Measurements from ENCODE around the gene CLDN14. TPM values are rescaled to one million over a fixed set of nuclear protein-coding genes. Genes with fewer than 3 reads are reported as not detected.

The CLDN14 gene
- total RNA-seq, 1 donor from 2014 or later = not detected

DNA sequence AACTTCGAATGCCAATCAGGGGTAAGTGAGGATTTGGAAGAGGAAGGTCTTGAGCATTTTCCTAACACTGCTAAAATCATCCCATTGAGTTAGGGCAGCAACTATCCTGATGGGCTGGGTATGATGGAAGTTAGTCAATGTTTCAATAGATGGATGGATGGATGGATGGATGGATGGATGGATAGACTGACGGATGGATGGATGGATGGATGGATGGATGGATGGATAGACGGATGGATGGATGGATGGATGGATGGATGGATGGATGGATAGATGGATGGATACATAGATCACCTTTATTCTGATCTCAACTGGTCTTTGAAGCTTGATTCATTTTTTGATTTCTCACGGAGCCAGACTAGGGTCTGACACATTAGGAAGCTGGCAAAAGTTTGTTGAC is 2.3 kb upstream of the CLDN14 start:
- no peak overlapping the region for H3K4me3 ChIP-seq
- Mint-ChIP-seq H3K27me3 (ENCODE audit: insufficient read depth, low read depth) (peaks cover 14% of the 10 kb centered on the region), H3K9me3 (no peaks in the 10 kb centered on the region), H3K36me3 (no peaks in the 10 kb centered on the region), H3K27ac (no peak overlapping the region), H3K4me3 (no peak overlapping the region), H3K4me1 (peaks cover 5% of the 10 kb centered on the region)
- TF ChIP-seq EZH2phosphoT487 (IDR thresholded peaks at IDR 0.05) (no peak), EZH2 (IDR thresholded peaks at IDR 0.05) (no peak)
- TF ChIP-seq, protein P1, sequence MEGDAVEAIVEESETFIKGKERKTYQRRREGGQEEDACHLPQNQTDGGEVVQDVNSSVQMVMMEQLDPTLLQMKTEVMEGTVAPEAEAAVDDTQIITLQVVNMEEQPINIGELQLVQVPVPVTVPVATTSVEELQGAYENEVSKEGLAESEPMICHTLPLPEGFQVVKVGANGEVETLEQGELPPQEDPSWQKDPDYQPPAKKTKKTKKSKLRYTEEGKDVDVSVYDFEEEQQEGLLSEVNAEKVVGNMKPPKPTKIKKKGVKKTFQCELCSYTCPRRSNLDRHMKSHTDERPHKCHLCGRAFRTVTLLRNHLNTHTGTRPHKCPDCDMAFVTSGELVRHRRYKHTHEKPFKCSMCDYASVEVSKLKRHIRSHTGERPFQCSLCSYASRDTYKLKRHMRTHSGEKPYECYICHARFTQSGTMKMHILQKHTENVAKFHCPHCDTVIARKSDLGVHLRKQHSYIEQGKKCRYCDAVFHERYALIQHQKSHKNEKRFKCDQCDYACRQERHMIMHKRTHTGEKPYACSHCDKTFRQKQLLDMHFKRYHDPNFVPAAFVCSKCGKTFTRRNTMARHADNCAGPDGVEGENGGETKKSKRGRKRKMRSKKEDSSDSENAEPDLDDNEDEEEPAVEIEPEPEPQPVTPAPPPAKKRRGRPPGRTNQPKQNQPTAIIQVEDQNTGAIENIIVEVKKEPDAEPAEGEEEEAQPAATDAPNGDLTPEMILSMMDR (IDR thresholded peaks at IDR 0.05) = no peak
- no peaks in the 10 kb centered on the region for H4K20me1 ChIP-seq (ENCODE audit: low read depth)
- no peak overlapping the region for H3K9ac ChIP-seq
- no peak overlapping the region for H3K4me2 ChIP-seq
- H2AFZ ChIP-seq (replicated peaks) = no peak overlapping the region
- H3K79me2 ChIP-seq (ENCODE audit: low read depth) = no peaks in the 10 kb centered on the region
- H3K27me3 ChIP-seq = no peaks in the 10 kb centered on the region
- H3F3A ChIP-seq (ENCODE audit: low read depth) = no peaks in the 10 kb centered on the region
- no peak for DNase-seq (ENCODE audit: low spot score)
- H3K4me1 ChIP-seq = no peaks in the 10 kb centered on the region
- no peaks in the 10 kb centered on the region for H3K9me3 ChIP-seq (ENCODE audit: low read depth)
- H3K36me3 ChIP-seq = no peaks in the 10 kb centered on the region
- no peak overlapping the region for H3K27ac ChIP-seq

DNA sequence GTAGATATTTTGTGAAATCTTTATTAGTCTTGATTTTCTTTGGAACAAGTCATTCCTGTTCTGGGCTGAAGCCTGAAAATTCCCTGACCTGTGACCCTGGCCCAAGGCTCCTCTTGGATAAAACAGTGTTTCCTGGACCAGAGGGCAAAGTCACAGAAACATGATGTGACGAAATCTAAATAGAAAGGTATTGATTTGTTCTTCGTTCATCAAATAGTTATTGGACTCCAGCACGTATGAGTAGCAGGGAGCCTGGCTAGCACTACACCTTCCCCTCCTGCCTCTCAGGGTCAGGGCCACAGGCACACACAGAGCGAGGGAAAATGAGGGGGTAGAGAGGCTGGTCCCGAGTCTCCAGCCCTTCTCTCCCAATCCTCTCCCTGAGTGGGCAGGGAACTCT is 1.7 kb upstream of the CLDN14 start:
- H3K4me3 ChIP-seq = no peak overlapping the region
- no peaks in the 10 kb centered on the region for H3K9me3 ChIP-seq (ENCODE audit: low read depth)
- Mint-ChIP-seq H3K4me3 (no peak overlapping the region), H3K27me3 (ENCODE audit: insufficient read depth, low read depth) (peaks cover 14% of the 10 kb centered on the region), H3K4me1 (peaks cover 5% of the 10 kb centered on the region), H3K9me3 (no peaks in the 10 kb centered on the region), H3K36me3 (no peaks in the 10 kb centered on the region), H3K27ac (no peak overlapping the region)
- no peaks in the 10 kb centered on the region for H3K36me3 ChIP-seq
- H2AFZ ChIP-seq (replicated peaks) = no peak overlapping the region
- no peaks in the 10 kb centered on the region for H4K20me1 ChIP-seq (ENCODE audit: low read depth)
- H3K27ac ChIP-seq = no peak overlapping the region
- DNase-seq (ENCODE audit: low spot score) = no peak
- H3K27me3 ChIP-seq = no peaks in the 10 kb centered on the region
- H3K4me2 ChIP-seq = no peak overlapping the region
- TF ChIP-seq EZH2 (IDR thresholded peaks at IDR 0.05) = no peak
- no peak overlapping the region for H3K9ac ChIP-seq
- H3K4me1 ChIP-seq = no peaks in the 10 kb centered on the region
- H3K79me2 ChIP-seq (ENCODE audit: low read depth) = no peaks in the 10 kb centered on the region
- H3F3A ChIP-seq (ENCODE audit: low read depth) = no peaks in the 10 kb centered on the region

- no peak overlapping the region for H3K4me3 ChIP-seq
- peaks cover 5% of the 10 kb centered on the region for H3K27me3 Mint-ChIP-seq (ENCODE audit: insufficient read depth, low read depth)
- H3K4me2 ChIP-seq = no peak overlapping the region
- no peak overlapping the region for H3K9ac ChIP-seq
- no peak overlapping the region for H3K4me3 Mint-ChIP-seq
- no peaks in the 10 kb centered on the region for H3K27me3 ChIP-seq
- DNase-seq (ENCODE audit: low spot score) = no peak
- H3K36me3 Mint-ChIP-seq = no peaks in the 10 kb centered on the region
- H3K36me3 ChIP-seq = no peaks in the 10 kb centered on the region
- no peaks in the 10 kb centered on the region for H3F3A ChIP-seq (ENCODE audit: low read depth)
- peak overlapping the region; percentile 16 for H2AFZ ChIP-seq (replicated peaks)
- H3K9me3 Mint-ChIP-seq = no peaks in the 10 kb centered on the region
- H3K4me1 ChIP-seq = no peaks in the 10 kb centered on the region
- no peak overlapping the region for H3K27ac Mint-ChIP-seq
- TF ChIP-seq, protein P1 (IDR thresholded peaks at IDR 0.05) = no peak
- TF ChIP-seq EZH2phosphoT487 (IDR thresholded peaks at IDR 0.05) = no peak
- no peak for TF ChIP-seq EZH2 (IDR thresholded peaks at IDR 0.05)
- H3K27ac ChIP-seq = no peak overlapping the region
- H3K9me3 ChIP-seq (ENCODE audit: low read depth) = no peaks in the 10 kb centered on the region
- H3K79me2 ChIP-seq (ENCODE audit: low read depth) = no peaks in the 10 kb centered on the region
- no peaks in the 10 kb centered on the region for H4K20me1 ChIP-seq (ENCODE audit: low read depth)
- peaks cover 5% of the 10 kb centered on the region for H3K4me1 Mint-ChIP-seq
These were observed 696 bp upstream of the CLDN14 start for GRCh38 chr21:36480618-36481017.

DNA sequence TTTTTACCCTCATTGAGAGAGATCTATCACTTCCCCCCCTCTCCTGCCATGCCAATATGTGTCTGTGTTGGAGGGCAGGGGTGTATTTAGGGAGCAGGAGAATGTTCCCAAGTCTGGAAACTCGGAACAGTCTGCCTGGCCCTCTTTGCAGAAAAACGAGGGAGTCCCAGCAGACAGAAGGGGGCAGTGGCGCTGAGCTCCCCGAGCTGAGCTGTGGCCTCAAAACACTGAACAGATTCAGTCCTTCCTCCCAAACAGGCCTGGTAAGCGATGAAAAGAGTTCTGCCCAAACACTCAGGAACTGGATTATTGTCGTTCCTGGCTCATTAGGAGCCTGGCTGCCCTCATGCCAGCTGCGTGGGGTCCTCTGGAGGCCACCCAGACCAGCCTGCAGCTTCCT is 981 bp downstream of the CLDN14 start:
- DNase-seq (ENCODE audit: low spot score) = peak; percentile 55
- no peaks in the 10 kb centered on the region for H3K79me2 ChIP-seq (ENCODE audit: low read depth)
- H3F3A ChIP-seq (ENCODE audit: low read depth) = no peaks in the 10 kb centered on the region
- H3K27me3 Mint-ChIP-seq (ENCODE audit: insufficient read depth, low read depth) = peaks cover 4% of the 10 kb centered on the region
- H3K4me1 ChIP-seq = no peaks in the 10 kb centered on the region
- H3K36me3 Mint-ChIP-seq = no peaks in the 10 kb centered on the region
- H3K9ac ChIP-seq = no peak overlapping the region
- TF ChIP-seq, protein P1 (IDR thresholded peaks at IDR 0.05) = peak; percentile 51
- TF ChIP-seq EZH2 (IDR thresholded peaks at IDR 0.05) = no peak
- H3K4me1 Mint-ChIP-seq = peaks cover 5% of the 10 kb centered on the region
- peak overlapping the region; percentile 29 for H2AFZ ChIP-seq (replicated peaks)
- H3K27me3 ChIP-seq = no peaks in the 10 kb centered on the region
- no peaks in the 10 kb centered on the region for H3K9me3 ChIP-seq (ENCODE audit: low read depth)
- no peak overlapping the region for H3K27ac Mint-ChIP-seq
- H3K4me2 ChIP-seq = no peak overlapping the region
- no peak overlapping the region for H3K4me3 Mint-ChIP-seq
- no peak overlapping the region for H3K27ac ChIP-seq
- no peaks in the 10 kb centered on the region for H3K36me3 ChIP-seq
- no peaks in the 10 kb centered on the region for H4K20me1 ChIP-seq (ENCODE audit: low read depth)
- no peak overlapping the region for H3K4me3 ChIP-seq
- no peaks in the 10 kb centered on the region for H3K9me3 Mint-ChIP-seq

All from neural progenitor cell (in vitro differentiated cells).